HG02798 (cell line): ENCODE measurements around the gene TCERG1L.
"Not testable (repeated sequence)": the region's sequence is repeated elsewhere in the genome, so short reads cannot be mapped to it uniquely, and the experiment has no call there.

Source experiments
- ATAC-seq: cut with Tn5 transposase; IDR thresholded peaks from one replicate; pipeline ENCODE4 v1.9.1; 2021; ENCODE audit warnings: mild to moderate bottlenecking; ENCODE audit not compliant: unreplicated experiment, poor library complexity

The TCERG1L gene

DNA sequence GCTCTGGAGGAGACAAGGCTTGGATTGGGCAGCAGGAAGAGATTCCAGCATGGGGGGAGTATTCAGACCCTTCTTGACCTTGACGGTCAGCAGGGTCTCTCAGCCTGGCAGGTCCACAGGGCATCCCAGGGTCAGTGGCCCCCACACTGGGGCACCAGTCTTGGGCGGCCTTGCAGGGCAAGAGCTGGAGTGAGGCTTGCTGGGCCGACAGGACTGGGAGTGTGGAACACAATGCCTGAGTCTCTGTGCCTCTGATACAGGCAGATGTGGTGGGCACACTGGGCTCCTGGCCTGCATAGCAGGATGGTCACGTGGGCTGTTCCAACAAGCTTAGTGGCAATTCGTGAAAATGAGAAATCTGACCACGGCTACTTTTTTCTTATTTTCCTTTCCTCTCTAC is 229.7 kb downstream of the TCERG1L start:
- ATAC-seq, result no peak

DNA sequence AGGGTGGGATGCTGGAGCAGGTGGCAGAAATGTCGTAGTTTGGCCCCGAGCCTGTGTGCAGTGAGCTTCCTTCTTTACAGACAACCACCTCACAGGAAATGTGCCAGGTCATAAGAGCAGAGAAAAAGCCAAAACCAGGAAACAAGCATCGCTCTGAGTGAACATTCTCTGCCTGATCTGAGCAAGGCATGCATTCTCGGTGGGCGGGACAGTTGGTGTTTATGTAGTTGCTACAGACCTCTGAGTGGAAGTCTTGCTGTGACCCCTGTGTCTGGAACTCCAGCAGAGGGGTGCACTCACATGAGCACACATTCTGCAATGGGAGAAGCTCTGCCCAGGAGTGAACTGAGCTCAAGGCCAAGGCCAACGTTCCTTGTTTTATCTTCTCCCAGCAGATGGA is 230.1 kb downstream of the TCERG1L start:
- ATAC-seq, result no peak

DNA sequence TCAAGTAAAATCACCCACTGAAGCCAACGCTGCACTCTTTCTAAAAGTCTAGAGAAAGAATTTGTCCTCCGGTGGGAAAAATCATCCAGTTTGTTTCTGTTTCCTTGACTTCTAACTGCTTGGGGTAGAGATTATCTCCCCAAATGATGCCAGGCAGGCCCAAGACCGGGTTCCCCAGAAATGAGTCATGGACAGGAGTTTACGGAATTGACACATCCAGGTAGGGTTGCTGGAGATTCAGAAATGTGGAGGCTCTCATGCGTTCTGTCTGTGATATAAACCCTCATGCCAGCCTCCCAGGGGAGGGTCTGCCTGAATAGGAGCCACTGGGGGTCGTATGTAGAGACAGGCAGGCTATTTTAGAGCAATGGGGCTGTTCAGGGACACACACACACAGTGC is 230.9 kb downstream of the TCERG1L start:
- ATAC-seq, result no peak

DNA sequence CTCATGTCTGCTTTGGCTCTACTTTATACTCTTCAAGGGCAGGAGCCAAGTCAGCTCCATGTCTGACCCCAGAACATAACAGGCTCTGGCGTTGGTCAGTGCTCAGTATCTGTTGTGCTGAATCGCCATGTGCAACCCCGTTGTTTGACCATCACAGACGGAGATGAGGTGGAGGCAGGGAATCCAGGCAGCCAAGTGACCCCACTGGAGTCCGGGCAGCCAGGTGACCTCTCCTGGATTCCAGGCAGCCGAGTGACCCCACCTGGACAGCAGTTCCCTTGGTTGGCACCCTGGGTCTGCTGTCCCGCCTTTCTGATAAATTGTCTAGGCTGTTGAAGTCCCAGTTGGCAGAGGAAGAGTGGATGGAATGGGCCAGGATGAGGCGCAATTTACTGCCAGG is 232.2 kb downstream of the TCERG1L start:
- no peak for ATAC-seq

DNA sequence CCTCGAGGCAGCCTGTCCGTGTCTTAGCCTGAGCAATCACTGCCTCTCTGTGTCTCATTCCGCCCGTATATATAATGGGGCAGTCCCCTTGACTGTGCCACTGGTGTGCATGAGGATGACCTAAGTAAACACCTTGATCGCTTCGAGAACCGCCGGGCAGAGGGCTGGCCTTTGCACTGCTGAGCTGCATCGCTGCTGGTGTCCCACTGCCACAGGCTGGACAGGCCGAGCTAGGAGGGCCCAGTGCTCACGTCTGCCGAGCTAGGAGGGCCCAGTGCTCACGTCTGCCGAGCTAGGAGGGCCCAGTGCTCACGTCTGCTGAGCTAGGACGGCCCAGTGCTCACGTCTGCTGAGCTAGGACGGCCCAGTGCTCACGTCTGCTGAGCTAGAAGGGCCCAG is 232.6 kb downstream of the TCERG1L start:
- not testable (repeated sequence) for ATAC-seq

DNA sequence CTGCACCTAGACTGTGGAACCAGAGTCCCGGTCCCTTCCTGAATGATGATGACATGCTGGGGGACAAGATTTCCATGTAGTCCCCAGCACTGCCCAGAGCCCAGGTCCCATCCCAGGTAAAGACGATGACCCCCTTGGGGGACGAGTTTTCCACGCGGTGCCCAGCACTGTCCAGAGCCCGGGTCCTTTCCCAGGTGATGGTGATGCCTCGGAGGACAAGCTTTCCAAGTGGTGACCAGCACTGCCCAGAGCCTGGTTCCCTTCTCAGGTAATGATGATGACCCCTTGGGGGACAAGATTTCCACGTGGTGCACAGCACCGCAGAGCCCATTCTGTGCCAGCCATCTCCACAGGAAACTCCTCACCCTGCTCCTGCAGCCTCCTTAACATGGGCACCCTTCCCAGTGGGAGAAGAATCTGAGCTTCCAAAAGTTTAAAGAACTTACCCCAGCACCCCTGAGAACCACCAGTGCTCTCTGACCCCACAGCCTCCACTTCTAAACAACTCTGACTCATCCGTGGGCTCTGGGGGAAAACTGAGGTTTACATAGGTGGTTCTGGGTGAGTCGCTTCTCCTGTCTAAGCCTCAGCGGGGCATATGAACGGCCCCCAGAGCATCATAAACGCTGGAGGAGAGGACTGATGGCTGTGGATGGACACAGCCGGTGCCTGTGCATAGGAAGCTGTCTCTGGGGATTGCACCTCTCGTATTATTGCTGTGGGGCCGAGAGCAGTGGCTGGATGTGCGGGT is 233.2 kb downstream of the TCERG1L start:
- no peak for ATAC-seq

DNA sequence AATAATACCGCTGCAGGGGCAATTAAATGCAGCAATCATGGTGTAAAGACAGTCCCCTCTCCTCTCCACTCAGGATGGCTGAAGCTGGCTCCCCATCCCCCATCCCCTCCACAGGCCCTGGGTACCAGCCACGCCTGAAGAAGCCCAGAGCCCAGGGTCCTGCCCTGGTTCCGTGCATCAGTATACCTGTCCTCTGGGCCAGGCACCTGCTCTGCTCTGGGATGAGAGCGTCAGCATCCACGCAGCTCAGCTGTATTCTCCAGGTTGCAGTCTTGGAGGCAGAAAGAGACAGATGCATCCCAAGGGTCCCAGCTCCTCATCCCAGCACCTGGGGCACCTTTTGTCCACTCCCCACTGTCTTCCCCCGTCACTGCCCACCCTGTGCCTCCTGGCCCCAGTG is 233.8 kb downstream of the TCERG1L start:
- ATAC-seq, result no peak

DNA sequence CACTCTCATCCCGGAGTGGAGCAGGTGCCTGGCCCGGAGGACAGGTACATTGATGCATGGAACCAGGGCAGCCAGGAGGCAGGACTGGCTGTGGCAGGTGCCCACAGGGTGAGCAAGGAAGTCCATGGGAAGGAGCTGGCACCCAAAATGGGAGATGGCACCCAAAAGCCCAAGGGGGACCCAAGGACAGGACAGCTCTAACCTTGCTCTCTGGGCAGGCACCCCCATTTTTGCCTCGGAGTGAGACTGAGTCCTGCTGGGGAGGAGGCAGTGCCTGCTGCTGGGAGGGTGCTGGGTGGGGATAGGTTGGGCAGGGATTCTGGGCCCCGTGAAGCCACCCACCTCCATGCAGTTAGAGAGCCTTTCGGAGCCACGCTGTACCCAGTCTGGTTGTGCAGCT is 234.5 kb downstream of the TCERG1L start:
- ATAC-seq, result no peak

DNA sequence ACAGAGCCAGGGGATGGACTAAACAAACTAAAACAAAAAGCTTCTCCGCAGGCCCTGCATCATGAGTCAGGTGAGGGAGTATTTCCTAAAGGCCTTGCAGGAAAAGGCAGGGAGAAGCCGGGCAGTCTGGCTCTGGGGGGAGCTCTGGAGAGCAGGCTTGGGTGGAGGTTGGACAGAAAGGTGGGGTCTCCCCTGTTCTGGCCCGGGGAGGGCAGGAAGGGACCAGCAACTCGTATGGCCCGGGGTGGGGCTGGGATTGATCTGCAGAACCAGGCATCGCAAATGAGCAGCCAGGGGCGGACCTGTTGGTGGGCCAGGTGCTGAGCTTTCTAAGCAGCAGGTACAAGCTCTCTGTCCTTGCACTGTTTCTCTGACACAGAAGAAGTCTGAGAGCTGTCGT is 235.2 kb downstream of the TCERG1L start:
- ATAC-seq, result no peak

DNA sequence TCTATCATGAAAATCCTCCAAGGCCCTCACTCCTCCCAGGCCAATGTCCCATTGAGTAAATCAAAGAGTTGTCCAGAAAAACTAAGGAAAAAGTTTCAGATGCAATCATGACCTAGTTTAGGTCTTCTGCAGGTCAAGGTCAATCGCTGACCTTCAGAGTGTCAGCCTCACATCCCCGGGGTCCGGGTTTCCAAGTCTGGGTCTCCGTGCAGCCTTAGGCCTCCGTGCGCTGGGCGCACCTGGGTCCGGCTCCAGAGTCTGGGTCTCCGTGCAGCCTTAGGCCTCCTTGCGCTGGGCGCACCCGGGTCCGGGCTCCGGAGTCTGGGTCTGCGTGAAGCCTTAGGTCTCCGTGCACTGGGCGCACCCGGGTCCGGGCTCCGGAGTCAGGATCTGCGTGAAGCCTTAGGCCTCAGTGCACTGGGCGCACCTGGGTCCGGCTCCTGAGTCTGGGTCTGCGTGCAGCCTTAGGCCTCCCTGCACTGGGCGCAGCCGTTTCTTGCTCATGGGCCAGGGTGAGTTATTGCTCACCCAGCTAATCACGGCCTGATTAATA is 236.2 kb downstream of the TCERG1L start:
- no peak for ATAC-seq

DNA sequence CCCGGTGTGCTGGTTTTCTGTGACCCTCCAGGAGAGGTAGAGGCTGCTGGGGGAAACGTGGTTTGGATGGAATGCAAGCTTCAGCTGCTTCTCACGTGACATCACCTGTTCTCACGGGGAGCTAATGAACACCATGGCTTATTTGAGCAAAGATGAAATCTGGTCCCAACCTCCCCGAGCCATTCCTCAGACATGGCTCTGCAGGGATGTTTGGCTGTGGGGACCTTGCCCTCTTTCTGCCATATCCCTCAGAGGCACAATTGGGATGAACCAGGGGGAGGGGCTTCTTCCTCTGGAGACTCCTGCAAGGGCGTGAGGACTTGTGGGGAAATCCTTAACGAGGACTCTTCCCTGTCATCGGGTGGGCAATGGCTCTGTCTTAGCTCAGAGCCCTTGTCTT is 236.8 kb downstream of the TCERG1L start:
- ATAC-seq, result no peak

DNA sequence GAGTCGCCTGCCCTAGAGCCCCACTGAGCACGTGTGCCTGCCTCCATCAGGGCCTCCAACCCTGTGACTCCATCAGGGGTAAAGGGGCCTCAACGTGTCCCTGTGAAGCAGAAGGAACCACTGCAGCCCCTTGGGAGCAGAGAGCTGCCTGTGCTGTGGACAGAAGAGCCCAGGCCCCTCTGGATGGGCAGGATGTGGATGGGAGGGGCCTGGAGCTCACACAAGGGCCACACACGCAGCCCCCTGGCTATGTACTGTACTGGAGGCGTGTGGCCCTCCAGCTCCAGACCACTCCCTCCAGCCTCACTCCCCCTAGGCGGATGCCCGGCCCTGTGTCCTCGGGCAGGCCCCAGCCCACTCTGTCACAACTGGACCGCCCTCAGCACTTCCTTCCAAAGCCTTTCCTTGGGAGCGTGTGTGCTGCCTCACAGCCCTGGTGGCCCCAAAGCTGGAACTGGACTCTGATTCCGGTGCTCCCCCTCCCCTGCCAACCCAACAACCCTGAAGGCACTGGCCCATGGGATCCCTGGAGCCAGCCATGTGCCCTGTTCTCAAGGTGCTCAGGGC is 238.0 kb downstream of the TCERG1L start:
- no peak for ATAC-seq

DNA sequence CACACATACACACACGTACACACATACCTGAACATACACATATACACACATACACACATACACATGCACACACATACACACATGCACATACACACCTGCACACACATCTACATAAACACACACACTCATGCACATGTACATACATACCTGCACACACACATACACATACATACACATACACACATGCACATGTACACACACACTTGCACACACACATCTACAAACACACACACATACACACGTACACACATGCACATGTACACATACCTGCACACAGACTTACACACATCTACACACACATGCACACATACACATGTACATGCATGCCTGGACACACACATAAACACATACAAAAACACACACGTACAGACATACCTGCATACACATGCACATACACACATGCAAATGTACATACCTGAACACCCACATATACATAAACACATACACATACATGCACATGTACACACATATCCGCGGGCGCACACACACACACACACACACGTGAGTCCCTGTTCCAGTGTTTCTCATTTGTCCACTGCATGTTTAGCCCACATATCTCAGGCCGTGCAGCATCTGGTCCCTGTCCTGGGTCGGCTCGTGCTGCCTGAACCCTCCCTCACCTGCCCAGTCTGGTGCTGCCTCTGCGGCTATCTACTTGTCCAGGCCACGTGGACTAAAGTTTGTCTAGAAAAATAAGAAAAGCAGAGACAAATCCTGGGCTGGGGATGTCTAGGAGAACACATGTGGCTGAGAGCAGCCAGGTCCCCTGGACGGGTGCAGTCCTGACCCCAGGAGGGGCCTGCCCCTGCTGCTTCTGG is 238.7 kb downstream of the TCERG1L start:
- no peak for ATAC-seq

DNA sequence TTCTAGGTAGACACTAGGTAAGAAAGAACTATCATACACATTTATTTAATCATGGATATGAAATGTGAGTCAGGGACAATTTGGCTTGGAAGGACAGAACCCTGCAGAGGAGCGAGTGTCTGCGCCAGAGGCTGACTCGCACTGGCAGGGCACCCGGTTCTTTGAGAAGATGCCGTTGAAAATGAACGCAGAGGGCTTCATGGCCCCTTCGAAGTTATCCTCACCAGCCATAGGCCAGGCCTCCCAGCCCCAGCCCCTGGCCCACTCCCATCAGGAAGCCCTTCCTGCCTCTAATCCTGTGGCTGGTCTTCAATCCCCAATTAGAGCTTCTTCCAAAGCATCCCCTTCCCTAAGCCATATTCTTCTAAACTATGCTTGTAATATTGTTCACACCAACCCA is 239.8 kb downstream of the TCERG1L start:
- ATAC-seq, result no peak

DNA sequence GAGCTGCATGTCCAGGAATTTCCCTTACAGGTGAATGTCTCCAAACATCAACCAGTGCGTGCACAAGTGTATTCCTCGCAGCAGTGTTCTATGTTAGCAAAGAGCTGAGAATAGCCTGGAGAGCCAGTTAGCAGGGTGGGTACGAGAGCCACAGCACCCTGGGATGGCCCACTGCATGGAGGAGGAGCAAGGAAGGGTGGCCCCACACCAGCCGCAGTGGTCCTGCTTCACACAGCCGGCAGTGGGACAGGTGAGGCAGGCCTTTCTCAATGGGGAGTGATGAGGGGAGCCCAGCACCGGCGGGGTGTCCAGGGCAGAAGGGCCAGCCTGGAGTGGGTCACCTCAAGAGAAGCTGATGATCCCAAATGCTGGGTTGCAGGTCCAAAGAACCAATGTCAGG is 240.7 kb downstream of the TCERG1L start:
- no peak for ATAC-seq

DNA sequence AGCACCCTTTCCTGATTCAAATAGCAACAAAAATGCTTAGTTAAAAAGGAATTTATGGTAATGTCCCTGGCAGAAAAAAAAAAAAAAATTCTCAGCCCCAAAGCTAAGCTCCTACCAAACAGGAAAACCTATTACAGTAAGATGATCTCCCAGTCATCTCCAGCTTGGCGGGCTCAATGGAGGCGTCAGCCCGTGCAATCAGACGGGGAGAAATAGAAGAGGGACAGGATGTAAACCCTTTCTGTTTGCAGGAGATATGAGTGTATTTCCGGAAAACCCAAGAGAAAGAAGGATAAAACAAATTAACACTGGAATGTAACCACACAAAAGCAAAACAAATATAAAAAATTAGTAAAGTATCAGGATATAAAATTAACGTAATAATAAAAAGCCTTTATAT is 242.8 kb downstream of the TCERG1L start:
- ATAC-seq, result no peak

DNA sequence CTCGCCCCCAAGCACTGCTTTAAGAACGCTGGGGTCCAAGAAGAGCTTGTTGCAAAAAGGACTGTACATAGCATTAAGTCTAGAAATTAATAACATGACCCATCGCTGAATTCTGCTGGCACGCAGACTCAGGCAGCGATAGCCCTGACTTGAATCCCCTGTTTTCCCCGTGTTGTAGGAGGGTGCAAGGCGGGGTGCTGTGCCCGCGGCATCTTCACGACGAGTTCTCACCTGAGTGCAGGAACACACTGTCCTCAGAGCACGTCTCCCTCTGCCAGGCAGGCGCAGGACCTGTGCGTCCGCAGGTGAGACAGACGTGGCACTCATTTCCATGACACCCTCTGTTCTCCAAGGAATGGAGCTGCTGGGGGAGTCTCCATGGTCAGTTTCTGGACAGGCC is 243.2 kb downstream of the TCERG1L start:
- ATAC-seq, result no peak

DNA sequence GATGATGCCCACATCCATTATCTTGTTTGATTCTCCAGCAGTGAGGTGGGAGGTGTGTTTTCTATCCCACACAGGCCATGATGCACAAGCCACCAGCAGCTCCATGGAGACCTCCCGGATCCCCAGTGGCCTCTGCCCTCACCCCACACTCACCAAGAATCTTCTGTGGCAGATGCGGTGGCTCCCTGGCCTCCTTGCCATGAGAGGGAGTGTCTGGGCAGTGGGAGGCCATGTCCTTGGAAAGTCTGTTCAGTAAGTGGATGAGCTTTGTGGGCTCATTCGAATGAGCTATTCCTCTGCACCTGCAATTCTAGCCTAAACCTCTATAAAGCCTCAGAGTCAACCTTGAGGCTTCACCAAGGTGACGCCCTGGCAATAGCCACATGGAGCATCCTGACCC is 243.8 kb downstream of the TCERG1L start:
- ATAC-seq, result no peak

DNA sequence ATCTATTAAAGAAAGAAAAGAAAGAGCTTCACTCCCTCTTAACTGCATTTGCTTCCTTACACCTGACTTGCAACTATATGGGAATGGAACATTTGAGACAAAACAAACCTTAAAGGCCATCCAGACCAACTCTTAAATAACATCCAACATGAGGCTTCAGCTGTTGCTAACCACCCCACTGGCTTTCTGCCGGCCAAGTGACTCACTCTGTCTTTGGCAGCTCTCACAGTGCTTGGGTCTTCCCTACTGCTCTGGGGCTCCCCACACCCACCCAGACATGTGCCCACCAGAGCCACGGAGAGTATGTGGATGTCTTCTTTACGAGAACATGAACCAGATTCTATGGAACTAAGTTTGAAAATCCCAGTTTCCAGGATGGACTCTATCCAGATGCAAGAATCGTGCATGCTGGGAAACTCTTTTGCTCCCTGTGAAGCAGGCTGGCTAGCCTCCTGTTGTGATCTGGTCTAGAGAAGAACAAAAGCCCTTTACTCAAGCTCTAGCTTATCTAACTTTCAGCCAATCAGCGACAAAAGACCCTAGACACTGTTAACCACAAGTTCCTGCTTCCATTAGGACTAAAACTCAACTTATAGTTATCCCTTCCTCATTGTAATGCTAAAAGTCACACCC is 245.7 kb downstream of the TCERG1L start:
- ATAC-seq, result no peak

DNA sequence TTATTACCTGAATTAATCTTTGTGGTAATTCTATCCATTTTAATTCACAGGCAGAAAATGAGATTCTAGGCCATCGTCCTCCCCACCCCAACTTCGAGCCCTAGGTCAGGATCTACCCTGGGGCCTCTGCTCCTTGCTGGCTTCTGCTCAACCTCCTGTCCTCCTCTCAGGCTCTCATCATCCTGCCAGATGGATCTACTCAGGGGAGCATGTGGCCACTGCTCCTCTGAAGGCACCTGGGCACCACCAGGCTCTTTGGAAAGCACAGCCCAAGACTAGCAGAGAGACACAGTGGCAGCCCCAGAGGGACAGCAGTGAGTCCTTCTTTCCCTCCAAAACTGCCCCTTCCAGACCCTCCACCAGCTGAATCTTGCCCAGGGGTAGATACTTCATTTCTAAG is 248.2 kb downstream of the TCERG1L start:
- no peak for ATAC-seq
